Heart right ventricle (tissue), 16 donors: ENCODE measurements around the gene TNFRSF18. TPM values are rescaled to one million over a fixed set of nuclear protein-coding genes. Genes with fewer than 3 reads are reported as not detected.
A peak's percentile ranks its signal among the peaks of the same experiment; 100 is the strongest.

Source experiments
- ATAC-seq, 8 donors: fragments of 200-7000 bp; cut with Tn5 transposase; one replicate each; pipeline ENCODE4 v1.9.1; 2020; ENCODE audit warnings: mild to moderate bottlenecking in 8 of 8, moderate library complexity in 8 of 8, moderate number of reproducible peaks in 1 of 8
- DNase-seq, 2 donors: peaks; one replicate each; pipeline ENCODE4 v3.0.0-alpha.2; 2020
- H3K27ac ChIP-seq, 10 donors: fragments of 200-600 bp; sonication (generic) in 2 of 10; one replicate each; pipeline versions ENCODE4 v1.5.0 to v1.8.0; 2020 to 2022; ENCODE audit warnings: mild to moderate bottlenecking in 3 of 10
- H3K27me3 ChIP-seq, 7 donors: fragments of 200-600 bp; one replicate each; pipeline ENCODE4 v1.8.0; 2021 to 2022; ENCODE audit warnings: mild to moderate bottlenecking in 2 of 7
- H3K36me3 ChIP-seq, 9 donors: fragments of 200-600 bp; sonication (generic) in 1 of 9; one replicate each; pipeline versions ENCODE4 v1.5.0 to v1.8.0; 2020 to 2022; ENCODE audit warnings: mild to moderate bottlenecking in 2 of 9
- H3K4me1 ChIP-seq, 9 donors: fragments of 200-600 bp; sonication (generic) in 1 of 9; one replicate each; pipeline versions ENCODE4 v1.5.0 to v1.8.0; 2020 to 2022; ENCODE audit warnings: mild to moderate bottlenecking in 4 of 9
- H3K4me3 ChIP-seq, 10 donors: fragments of 200-600 bp; sonication (generic) in 2 of 10; one replicate each; pipeline versions ENCODE4 v1.5.0 to v1.8.0; 2020 to 2022; ENCODE audit warnings: mild to moderate bottlenecking in 7 of 10, moderate library complexity in 2 of 10
- H3K9me3 ChIP-seq, 11 donors: fragments of 200-600 bp in 10 of 11; sonication (generic) in 2 of 11; one replicate each; pipeline versions ENCODE4 v1.5.0 to v1.8.0; 2013 to 2022; ENCODE audit warnings: mild to moderate bottlenecking in 2 of 11, control low read depth in 1 of 11, moderate library complexity in 1 of 11
- WGBS, 2 donors: extraction: QIAGEN DNeasy Blood & Tissue Kit; methylation state at CpG; one replicate each; pipeline ENCODE4 v1.1.7; 2013; ENCODE audit warnings: inconsistent platforms in 1 of 2; 5-methylcytosine and 5-hydroxymethylcytosine counted together
- intact Hi-C, 10 donors: fragments of 100-400 bp; cut with DNase I; formaldehyde crosslinking; loops; one replicate each; pipeline versions ENCODE4 v1.11.1 to v1.14.2; 2022
- polyA plus RNA-seq, 2 donors: library from polyadenylated mRNA; stranded (reverse); fragments of 200-250 nt; gene quantifications; one replicate each; pipeline ENCODE4 v1.2.3, GENCODE V29; 2013
- total RNA-seq, 10 donors: library from RNA; stranded (reverse); fragmentation: NEBNext Ultra II Directional in 3 of 10; extraction: Animal tissue kit (Norgen Biotek cat#: 25700) in 3 of 10; gene quantifications; one replicate each; pipeline versions ENCODE4 v1.2.1 to v1.2.4, GENCODE V29; 2021 to 2023
- TF ChIP-seq, protein P1 (sequence below), 9 donors: fragments of 200-600 bp; sonication (generic) in 2 of 9; IDR thresholded peaks; one replicate each; pipeline versions ENCODE4 v1.5.0 to v1.8.0; 2021 to 2022; ENCODE audit warnings: antibody characterized with exemption in 9 of 9, mild to moderate bottlenecking in 5 of 9, moderate library complexity in 1 of 9
- donor health status: Arrhythmogenic right ventricular cardiomyopathy.
- donor health status: ischemic (EF 13 %, LVEDD 7.1; RV severe dilation, severe dysfunction).
- donor health status: healthy with polysubstance abuse.
- donor health status: DM: no; HTN: yes; CAD: no.
- donor health status: DM: no; HTN: no; CAD: no.
- donor health status: ischemic (EF 25% LVEDD 6.9; RV normal size, moderate dysfunction).
- donor health status: ischemic (EF 25% LVEDD 5.7; RV mildly dilated, moderate dysfunction).
- donor health status: healthy.
- donor health status: DM: yes; HTN: yes; CAD: no.
- donor health status: Ischemic cardiomyopathy.
- donor health status: ischemic (EF 35%, LVEDD 5.7; RV mildly dilated, moderate dysfunction).
- donor health status: nonischemic (EF 11% LVEDD 7.7; RV severe dilation, severe dysfunction).
- donor health status: DM: yes; HTN: yes; CAD: no.
- donor health status: PGD.
- donor health status: ischemic (EF 29% LVEDD 5.4; RV normal size, mild dysfunction).
- donor health status: nonischemic (EF 23%, LVEDD 6.1; RV moderate dilation, normal function).

The TNFRSF18 gene
- total and polyA plus RNA-seq, 12 donors = 0.26 to 1.7 (median 0.38) TPM; not detected in 8

DNA sequence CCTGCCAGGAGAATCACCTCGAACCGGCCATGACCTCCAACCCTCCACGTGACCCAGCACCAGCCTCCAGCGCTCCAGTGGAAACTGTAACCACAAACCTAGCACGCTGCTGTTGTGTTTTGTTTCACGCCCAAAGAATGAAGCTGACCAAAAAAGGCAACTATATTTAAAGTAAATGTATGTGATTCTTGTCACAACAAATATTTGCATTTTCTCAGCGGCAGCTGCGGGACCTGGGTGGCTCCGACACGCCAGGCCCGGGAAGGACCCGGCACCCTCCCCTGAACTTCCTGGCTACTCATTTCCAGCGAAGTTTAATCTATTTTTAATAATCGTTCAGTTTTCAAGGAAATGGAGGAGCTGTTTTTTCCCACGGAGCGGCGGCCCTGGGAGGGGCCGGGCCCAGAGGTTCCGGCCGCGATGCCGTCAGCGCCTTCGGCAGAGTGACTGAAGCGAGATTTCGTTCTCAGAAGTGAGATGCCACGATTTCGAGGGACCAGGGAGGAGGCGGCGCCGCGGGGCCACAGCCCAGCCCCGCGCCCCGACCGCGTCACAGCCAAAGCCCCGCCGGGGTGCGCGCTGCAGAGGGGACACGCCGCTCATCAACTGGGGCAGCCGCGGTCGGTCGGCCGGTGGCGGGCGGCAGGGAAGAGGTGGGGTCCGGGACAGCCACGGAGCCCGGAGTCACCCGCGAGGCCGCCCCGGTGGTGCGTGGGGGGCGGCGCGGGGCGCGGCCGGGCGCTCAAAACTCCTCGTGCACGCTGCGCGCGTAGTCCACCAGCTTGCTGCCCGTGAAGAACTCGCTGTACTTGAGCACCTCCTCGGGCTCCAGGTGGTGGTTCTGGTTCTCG, 10.6 kb upstream of the TNFRSF18 start:
- intact Hi-C loops = no loop called here
- TF ChIP-seq, protein P1, sequence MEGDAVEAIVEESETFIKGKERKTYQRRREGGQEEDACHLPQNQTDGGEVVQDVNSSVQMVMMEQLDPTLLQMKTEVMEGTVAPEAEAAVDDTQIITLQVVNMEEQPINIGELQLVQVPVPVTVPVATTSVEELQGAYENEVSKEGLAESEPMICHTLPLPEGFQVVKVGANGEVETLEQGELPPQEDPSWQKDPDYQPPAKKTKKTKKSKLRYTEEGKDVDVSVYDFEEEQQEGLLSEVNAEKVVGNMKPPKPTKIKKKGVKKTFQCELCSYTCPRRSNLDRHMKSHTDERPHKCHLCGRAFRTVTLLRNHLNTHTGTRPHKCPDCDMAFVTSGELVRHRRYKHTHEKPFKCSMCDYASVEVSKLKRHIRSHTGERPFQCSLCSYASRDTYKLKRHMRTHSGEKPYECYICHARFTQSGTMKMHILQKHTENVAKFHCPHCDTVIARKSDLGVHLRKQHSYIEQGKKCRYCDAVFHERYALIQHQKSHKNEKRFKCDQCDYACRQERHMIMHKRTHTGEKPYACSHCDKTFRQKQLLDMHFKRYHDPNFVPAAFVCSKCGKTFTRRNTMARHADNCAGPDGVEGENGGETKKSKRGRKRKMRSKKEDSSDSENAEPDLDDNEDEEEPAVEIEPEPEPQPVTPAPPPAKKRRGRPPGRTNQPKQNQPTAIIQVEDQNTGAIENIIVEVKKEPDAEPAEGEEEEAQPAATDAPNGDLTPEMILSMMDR (IDR thresholded peaks at IDR 0.05) = no peak
- DNase-seq (no peak), ATAC-seq (peak in 3 of 8 donors; percentile 7 to 29 (median 25))
- Histone ChIP-seq H3K36me3 (peaks cover 0 to 68% (median 36%) of the 10 kb centered on the region in 9 donors), H3K27me3 (peaks cover 0 to 18% (median 0%) of the 10 kb centered on the region in 7 donors), H3K4me1 (peaks cover 2 to 54% (median 37%) of the 10 kb centered on the region in 9 donors), H3K27ac (peak overlapping the region; percentile 52 to 87 (median 76)), H3K4me3 (peak overlapping the region in 2 of 10 donors; percentile 10 to 13), H3K9me3 (no peaks in the 10 kb centered on the region)
- WGBS, 2 donors = 82 to 87% methylated on average over 69 to 74 of the region's 74 CpGs

DNA sequence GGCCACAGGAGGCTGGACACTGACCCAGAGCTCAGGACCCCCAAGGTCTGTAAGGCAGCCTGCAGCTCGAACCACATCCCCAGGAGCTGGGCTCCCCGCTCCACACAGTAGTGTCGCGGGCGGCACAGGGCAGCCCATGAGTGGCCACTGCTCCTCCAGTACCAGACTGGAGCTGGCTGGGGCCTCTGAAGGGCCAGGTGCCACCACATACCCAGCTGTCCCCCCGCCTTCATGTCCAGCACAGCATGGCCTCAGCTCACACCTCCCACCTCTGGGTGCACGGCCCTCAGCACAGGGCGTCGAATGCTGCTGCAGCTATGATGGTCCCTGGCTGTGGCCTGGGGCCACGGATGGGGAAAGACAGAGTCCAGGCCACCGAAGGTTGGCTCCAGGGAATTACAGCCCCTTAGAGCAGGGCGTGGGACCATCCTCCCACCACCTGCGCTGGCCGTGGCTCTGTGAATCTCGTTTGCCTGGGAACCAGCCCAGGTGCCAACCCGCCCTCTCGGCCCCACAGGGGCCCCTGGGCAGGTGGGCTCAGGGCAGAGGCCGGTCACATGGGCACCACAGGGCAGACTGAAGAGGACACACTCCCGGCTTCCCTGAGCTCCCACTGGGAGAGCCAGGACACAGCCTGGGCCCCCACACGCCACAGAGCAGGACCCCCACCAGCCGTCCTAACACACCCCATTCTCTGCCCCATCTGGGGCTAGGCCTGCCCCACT, 9.7 kb upstream of the TNFRSF18 start:
- peaks cover 2 to 64% (median 37%) of the 10 kb centered on the region in 9 donors for H3K4me1 ChIP-seq
- no peaks in the 10 kb centered on the region for H3K9me3 ChIP-seq
- DNase-seq (no peak), ATAC-seq (no peak)
- peaks cover 0 to 18% (median 0%) of the 10 kb centered on the region in 7 donors for H3K27me3 ChIP-seq
- H3K27ac ChIP-seq = peak overlapping the region in 9 of 10 donors; percentile 55 to 87 (median 77)
- intact Hi-C loops = no loop called here
- WGBS, 2 donors = 85 to 87% methylated on average over 21 of the region's 21 CpGs
- TF ChIP-seq, protein P1 (IDR thresholded peaks at IDR 0.05) = no peak
- peak overlapping the region in 1 of 10 donors; percentile 13 for H3K4me3 ChIP-seq
- peaks cover 0 to 58% (median 27%) of the 10 kb centered on the region in 9 donors for H3K36me3 ChIP-seq

DNA sequence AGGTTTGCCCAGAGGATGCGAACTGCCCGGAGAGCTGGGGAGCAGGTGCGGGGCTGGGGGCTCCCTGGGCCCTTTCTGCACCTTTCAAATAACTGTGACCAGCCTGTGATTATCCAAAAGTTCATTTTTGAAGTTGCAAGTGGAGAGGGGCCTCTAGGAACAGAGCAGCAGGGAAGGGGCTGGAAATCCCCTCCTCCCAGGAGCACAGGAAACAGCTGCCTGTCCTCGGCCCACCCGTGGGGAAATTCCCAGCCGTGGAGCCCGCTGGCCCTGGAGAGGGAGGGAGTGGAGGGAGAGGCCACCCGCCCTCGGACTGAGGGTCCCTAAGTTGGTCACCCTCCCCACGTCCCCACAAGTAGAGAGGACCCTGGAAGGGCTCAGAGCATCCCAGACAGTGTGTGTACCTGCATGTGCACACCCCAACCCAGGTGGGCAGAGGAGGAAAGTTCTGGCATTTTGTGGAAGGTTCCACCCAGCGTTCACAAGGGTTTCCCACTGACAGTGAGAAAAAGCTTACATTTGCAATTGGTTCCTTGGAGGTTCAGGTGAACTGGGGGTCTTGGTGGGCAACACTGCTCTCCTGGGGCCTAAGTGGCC, 8.8 kb upstream of the TNFRSF18 start:
- Histone ChIP-seq H3K4me1 (peaks cover 2 to 65% (median 37%) of the 10 kb centered on the region in 9 donors), H3K36me3 (peaks cover 0 to 50% (median 18%) of the 10 kb centered on the region in 9 donors), H3K4me3 (no peak overlapping the region), H3K27me3 (peaks cover 0 to 18% (median 0%) of the 10 kb centered on the region in 7 donors), H3K27ac (peak overlapping the region in 6 of 10 donors; percentile 47 to 87 (median 78)), H3K9me3 (no peaks in the 10 kb centered on the region)
- WGBS, 2 donors = 50 to 53% methylated on average over 11 of the region's 11 CpGs
- intact Hi-C loops = no loop called here
- no peak for DNase-seq
- peak in 2 of 8 donors; percentile 16 to 32 for ATAC-seq
- TF ChIP-seq, protein P1 (IDR thresholded peaks at IDR 0.05) = no peak
